HG02885 (cell line): ENCODE results near the gene SCAMP1.

Source experiments
- ATAC-seq: cut with Tn5 transposase; IDR thresholded peaks from one replicate; pipeline ENCODE4 v1.9.1; 2021; ENCODE audit warnings: mild to moderate bottlenecking; ENCODE audit not compliant: unreplicated experiment, poor library complexity

Gene SCAMP1

DNA sequence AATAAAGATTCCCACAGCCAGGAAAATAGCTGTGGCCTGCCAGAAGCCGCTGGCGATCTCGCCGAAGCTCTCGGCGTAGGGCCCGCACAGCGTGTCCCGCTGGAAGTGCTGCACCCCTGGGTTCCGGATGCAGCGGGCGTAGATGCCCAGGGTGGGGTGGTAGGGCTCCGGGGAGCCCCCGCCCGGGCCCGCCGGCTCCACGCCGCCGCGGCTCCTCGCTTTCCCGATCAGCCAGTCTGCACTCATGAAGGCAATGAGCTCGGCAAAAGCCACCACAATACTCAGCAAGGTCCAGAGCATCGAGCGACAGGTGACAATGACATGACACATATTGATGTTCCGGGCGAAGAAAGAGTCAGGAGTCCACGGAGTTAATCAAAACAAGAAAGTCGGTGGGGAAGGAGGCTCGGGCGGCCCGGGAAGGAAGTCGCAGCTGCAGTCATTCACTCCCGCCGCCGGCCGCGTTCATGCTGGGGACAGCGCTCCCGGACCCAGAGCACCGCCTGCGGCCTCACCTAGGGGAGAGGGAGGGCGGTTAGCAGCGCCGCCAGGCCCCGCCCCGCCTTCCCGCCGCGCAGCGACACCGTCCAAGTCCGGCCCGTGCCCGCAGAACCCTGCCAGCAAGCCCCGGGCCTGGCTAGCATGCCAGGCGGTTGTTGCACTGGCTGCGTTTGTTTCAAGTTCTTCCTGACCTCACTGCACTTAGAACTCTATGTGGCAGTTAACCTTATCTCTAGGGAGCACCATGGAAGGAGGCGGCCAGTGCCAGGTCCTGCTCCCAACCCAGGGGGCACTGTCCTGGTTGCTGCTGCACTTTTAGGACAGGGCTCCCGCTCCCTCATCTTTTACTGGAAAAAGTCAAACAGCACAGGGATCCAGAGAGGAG is 149.7 kb downstream of the SCAMP1 start:
- ATAC-seq, result peak; percentile 86

DNA sequence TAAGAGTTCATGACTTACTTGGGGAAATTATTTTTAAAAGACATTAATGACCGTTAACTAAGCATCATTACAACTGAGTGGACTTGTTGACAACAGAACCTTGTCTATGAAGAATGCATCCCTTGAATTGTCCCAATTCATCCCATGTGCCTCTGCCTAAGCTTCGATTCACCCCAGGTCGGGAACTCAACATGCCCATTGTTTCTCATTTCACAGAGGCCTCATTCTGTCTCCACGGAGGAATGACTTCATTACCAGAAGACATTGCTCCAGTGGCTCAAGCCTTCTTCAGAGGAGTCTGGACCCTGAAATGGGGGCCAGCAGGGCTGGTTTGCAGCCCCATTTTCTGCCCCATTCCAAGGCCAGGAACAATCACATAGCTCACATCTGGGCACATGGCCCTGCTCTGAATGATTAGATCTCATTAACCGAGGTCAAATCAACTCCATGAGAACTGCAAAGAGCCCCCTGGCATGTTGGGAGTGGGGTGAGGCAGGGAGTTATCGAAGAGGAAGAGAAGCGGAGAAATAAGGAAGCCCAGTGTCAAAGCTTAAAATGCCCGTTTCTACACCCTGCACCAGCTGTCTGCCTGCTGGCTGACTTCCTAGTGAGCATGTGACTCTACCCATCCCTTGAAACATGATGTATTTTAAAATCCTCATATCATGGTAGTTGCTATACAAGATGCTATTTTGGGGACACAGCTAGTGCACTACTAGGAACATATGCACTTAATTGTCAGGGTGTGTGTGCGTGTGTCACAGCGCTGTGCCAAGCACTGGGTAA is 150.9 kb downstream of the SCAMP1 start:
- no peak for ATAC-seq

DNA sequence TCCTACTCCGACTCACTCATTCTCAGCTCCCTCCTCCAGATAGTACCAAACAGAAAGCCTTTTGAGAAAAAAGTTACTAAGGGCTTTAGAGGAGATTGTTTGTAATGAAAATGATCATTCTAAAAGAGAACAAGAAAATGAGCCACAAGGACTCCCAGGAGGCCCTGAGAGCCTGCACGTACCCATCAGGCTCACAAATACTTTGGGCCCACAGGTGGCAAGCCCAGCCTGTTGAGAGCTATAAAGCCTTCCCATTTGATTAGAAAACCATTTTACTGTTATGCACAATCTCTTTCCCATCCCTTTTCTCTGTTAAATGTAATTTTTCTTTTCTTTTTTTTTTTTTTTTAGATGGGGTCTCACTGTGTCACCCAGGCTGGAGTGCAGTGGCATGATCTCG is 152.0 kb downstream of the SCAMP1 start:
- no peak for ATAC-seq

DNA sequence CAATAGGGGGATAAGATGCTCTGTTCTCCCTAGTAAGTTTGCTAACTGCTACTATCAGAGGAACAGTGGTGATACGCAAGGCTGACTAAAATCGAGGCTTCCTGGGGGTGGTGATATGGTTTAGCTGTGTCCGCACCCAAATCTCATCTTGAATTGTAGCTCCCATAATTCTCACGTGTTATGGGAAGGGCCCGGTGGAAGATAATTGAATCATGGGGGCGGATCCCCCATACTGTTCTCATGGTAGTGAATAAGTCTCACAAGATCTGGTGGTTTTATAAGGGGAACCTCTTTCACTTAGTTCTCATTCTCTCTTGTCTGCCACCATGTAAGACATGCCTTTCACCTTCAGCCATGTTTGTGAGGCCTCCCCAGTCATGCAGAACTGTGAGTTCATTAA is 153.0 kb downstream of the SCAMP1 start:
- no peak for ATAC-seq

DNA sequence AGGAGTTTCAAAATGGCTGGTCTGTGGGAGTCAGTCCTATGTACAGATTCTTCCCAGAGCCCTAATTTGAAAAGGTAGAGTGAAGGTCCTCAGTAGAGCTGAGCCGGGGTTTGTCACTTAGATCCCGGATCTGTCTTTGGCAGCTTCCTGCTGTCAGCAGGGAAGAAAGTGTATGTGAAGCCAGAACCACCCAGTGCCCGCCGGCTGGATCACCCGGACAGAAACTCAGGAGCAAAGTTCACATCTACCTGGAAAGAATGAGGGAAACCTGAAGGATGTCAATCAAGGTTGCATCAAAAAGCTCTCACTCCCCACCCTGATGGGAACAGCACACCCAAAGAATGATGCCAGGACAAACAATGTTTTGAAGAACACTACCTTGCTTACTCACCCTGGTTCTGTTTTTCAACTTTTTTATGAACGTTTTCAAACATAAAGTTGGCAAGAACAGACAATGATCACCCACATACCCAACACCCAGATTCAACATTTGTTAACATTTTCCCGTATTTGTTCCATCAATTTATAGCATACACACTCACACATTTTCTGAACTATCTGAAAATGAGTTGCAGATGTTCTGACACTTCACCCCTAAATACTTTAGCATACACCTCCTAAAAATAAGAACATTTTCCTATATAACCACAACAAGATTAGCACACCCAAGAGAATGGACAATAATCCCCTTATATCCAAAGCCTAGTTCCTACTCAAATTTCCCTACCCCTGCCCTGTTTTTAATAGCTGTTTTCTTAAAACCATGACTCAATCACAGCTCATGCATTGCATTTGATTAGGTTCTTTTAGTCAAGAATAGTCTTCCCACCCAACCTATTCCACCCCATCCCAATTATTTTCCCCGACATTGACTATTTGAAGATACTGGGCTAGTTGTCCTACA is 154.3 kb downstream of the SCAMP1 start:
- no peak for ATAC-seq

DNA sequence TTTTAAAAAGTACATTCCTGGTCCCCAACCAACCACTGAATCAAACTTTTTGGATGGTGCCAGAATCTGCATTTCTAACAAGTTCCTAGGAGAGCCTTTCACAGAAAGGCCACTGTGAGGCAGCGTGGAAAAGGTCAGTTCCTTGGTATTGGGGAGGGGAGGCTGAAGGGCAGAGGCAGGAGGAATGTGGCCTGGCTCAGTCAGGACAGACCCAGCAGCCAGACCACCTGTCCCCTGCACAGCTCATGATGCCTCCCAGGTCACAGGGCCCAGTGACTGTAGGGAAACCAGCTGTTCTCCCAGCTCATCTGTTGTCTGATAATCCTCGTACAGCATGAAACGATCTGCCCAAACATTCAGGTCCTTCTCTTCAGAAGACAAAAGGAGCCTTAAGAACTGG is 155.3 kb downstream of the SCAMP1 start:
- no peak for ATAC-seq

DNA sequence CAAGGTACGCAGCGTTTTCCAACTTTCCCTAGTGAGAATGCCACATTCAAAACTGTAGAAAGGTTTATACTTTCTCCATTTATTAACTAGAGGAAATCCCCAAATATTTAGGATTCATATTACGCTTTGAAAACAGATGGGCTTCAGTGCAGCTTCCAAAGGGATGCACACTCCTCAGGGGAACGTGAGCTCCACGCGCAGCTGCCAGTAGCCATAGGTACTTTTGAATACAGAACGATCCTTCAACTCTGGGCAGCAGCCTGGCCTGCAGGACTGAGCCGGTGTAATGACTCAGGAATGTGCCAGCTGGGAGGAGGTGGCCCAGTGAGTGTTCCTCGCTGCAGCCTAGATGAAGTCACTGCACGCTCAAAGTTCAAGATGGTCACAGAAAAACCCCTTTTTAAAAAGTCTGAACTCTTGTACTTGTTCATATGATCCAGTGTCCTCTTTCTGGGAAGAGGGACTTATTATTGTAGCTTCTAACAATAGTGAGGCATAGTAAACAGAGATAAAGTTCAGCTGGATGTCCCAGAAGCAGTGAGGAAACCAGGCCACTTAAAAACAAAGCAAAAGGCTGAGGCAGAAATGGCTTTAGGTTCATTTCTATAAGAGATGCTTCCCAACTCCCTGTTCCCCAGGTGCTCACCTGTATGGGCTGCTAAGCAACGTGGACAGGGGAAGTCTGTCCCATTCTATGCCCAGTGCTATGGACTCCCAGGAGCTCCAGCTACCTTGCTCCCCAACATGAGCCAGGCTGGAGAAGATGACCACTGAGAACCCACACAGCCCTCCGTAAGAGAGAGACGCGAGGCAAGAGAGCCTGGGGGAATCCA is 158.2 kb downstream of the SCAMP1 start:
- no peak for ATAC-seq

DNA sequence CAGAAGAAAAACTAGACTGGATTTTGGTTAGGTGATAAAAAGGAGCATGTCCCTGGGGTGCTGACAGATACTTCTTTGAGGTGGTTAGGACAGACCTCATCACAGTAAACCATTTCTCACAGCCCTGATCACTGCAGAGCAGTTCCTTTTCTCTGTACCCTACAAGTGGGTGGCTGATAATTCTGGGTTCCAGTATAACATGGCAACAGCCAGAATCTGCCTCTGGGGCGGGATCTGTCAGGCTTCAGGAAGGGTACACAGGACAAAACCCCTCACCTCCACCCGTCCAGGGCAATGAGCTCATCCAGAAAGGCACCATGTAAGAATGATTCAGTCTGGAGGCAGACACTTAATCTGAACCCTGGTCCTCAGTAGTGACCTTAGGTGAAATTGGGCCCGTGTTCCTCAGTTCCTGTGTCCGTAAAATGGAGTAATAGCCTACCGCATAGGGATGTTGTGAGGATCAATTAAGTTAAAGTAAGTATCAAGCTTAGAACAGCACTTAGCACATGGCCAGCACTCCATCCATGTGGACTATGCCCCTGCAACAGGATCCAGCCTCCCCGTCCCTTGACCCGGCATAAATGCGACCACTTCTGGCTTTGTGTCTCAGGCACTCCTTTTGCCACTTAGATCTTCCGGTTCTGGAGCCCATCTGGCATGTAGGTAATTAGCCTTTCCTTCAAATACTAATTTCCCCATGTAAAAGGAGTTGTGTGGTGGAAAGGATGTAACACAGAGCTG is 159.0 kb downstream of the SCAMP1 start:
- ATAC-seq, result peak; percentile 74

DNA sequence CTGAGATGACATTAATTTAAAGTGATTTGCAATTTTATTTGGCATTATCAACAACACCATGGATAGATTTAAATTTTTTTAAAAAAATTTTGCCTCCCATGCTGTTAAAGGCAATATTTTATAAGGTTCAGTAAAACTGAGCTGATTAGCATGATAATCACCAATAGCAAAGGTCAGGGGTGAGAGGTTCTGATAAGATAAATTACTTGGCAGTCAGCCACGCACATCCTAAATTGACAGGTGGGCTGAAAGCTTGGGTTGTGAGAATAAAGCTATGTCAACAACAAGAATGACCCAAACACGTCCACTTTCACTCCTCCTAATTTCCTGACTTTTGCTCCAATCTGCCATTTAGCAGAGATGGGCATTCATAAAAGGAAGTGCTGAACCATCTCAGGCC is 161.0 kb downstream of the SCAMP1 start:
- ATAC-seq, result no peak

DNA sequence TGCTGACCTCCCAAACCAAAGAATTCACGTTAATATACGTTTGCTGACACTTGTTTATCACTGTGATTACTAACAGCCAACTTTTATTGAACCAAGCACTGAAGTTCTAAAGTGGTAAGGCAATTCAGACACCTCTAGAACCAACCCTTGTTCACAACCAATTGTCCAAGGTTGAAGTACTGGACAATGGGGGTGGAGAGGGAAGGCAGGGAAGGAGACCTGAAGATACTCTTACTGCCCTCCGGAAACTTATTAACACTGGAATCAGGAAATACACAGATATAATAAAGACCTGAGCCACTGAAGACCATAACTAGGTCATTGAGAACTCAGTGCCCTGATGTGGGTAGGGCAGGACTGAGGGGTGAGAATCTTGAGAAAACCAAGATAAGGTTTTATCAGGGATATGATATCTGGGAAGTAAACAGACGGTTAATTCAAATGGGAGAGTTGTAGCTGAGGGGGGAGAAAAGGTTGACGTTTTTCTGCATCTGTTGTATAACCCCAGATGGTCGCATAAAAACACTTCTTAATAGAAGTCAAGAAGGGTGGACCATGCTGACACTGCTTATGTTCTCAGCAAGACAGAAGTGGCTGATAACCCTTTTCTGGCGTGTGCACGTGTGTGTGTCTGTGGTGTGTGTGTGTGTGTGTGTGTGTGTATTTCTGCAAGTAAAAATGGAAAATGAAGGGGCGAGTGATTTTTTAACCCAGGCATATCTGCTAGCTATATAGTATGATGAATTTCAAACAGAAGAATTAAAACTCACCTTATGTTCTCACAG is 162.3 kb downstream of the SCAMP1 start:
- no peak for ATAC-seq

DNA sequence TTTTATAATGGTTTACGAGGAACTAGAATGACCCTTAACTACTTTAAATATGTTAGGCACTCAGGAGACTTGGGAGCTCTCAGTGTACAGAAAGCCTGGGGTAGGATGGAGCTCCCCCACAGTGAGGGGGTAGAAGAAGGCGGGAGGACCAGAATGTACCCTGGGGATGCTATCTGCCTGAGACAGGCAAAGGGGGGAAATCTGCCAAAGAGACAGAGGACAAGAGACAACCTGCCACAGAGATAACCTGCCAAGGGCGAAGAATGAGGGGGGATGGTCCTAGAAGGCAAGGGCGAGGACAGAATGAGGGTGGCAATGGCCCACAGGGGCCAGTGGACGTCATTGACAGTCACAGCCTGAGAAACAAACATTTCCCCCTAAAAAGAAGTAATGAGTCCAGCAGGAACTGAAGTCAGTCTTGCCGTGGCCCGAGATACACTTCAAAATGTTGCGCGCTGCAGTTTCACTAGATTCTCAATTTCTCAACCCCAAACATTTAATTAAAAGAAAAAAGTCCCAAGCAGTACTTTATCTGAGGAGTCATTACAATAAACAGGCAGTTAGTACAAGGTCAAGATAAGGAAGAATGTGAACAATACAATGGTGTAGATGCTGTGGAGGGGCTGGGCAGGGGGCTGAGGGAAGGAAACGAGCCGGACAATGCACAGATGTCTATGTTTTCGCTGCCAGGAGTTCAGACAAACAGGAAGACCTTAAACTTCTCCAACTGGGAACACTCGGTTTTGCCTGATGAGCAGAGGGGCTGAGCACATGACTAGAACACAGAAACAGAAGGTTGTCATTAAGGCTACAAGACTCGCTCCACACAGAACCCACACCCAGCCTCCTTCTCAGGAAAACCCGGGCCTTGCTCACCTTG is 163.1 kb downstream of the SCAMP1 start:
- ATAC-seq, result no peak

DNA sequence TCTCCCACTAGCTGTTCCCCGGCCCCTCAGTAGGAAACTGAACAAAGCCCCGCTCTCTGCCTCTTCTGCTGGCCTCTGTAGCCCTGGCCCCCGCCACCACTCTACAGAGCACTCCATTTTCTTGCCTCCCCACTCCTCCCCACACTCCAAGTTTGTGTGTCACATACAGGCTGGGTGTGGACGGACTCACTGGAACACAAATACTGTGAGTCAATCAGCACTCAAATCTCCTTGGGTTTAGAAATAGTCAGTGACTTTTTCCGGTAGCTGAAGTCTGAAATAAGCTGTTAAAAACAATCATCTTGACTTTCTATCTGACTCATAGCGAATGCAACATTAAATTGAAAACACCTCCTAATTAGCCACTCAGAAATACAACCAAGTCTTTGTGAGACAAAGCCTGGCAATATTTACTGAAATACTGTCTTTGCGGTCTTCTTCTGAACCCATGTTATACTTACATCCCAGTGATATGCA is 165.7 kb downstream of the SCAMP1 start:
- ATAC-seq, result peak; percentile 50

DNA sequence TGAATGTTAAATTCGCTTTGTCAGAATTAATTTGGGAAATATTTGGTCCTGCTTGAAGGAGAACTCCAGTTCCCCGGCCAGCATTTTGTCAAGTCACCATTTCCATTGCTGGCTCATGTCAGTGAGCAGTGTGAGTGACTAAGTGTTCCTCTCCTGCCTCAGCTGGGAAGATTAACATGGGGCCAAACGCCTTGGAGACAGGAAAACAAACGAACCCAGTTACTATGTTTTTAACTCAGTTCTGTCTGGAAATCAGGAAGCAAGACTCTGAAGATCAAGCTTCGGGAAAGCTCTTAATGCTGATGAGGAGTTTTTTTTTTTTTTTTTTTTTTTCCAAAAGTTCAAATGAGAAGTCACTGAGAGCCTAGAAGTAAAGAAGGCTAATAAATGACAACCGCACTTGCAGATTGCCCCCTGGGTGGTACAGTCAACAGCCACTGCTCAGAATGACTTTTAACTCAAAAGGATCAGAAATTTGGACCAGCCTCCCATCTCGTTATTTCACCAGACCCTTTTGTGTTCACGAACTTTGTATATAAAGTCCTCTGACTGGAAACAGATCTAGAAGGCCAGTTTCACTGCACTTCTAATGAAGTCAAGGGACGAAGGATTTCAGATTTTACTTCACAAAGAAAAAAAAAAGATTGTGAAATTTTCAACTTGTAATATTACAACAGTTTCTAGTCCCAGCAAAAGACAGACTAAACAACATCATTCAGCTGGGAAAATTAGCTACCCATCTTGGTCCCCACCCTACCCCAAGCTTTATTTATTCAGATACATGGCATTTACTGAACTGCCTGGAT is 166.8 kb downstream of the SCAMP1 start:
- no peak for ATAC-seq

DNA sequence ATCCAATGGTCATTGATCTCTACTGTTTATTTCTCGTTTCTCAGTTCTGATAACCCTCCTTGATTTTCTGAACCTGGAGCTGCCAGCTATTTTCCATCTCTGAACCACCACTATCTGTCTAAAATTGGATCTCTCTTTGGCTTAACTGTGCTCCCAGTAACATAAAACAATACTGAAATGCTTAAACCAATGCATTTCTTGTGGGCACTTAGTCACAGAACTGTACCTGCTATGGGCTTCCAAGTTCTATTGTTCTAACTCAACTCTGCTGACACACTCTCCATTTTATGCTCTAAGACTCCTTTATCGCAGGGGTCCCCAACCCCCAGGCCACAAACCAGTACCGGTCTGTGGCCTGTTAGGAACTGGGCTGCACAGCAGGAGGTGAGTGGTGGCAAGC is 167.5 kb downstream of the SCAMP1 start:
- ATAC-seq, result no peak
